Ovary (tissue), 9 donors: Measurements from ENCODE around the gene WNK4. TPM values are rescaled to one million over a fixed set of nuclear protein-coding genes. Genes with fewer than 3 reads are reported as not detected.

Experiments
- DNase-seq, 5 donors: peaks; one replicate each; pipeline ENCODE4 v3.0.0-alpha.2; 2019 to 2020
- H3K27ac ChIP-seq, 2 donors: fragments of 200-600 bp; one replicate each; pipeline versions ENCODE4 v1.5.1 to v1.8.0; 2019 to 2022
- H3K27me3 ChIP-seq: fragments of 200-600 bp; one replicate; pipeline ENCODE4 v1.8.0; 2022
- H3K36me3 ChIP-seq: fragments of 200-600 bp; sonication (generic); one replicate; pipeline ENCODE4 v1.5.1; 2019
- H3K4me1 ChIP-seq: one replicate; pipeline ENCODE4 v1.8.1; 2013; ENCODE audit warnings: mild to moderate bottlenecking, moderate library complexity; ENCODE audit not compliant: insufficient read depth
- H3K4me3 ChIP-seq: fragments of 200-600 bp; sonication (generic); one replicate; pipeline ENCODE4 v1.5.1; 2017
- H3K9me3 ChIP-seq, 2 donors: fragments of 200-600 bp in 1 of 2; sonication (generic) in 1 of 2; one replicate each; pipeline versions ENCODE4 v1.5.1 to v1.8.1; 2013 to 2019; ENCODE audit warnings: mild to moderate bottlenecking in 1 of 2, moderate library complexity in 1 of 2
- CTCF ChIP-seq, 3 donors: fragments of 450-650 bp in 2 of 3; fragments of 200-600 bp in 1 of 3; IDR thresholded peaks; one replicate each; pipeline versions ENCODE4 v1.5.1 to v1.8.0; 2016 to 2022; ENCODE audit warnings: antibody characterized with exemption in 3 of 3, mild to moderate bottlenecking in 1 of 3
- EP300 ChIP-seq: sonication (generic); formaldehyde crosslinking; IDR thresholded peaks from one replicate; pipeline ENCODE4 v1.6.1; 2017; ENCODE audit warnings: antibody characterized with exemption
- POLR2A ChIP-seq: fragments of 450-650 bp; IDR thresholded peaks from one replicate; pipeline ENCODE4 v1.6.1; 2017; ENCODE audit warnings: antibody characterized with exemption, mild to moderate bottlenecking, moderate library complexity
- WGBS, 3 donors: extraction: QIAGEN DNeasy Blood & Tissue Kit in 1 of 3; methylation state at CpG; one replicate each; pipeline versions ENCODE4 v1.1.5 to v1.1.7; 2013 to 2017; 5-methylcytosine and 5-hydroxymethylcytosine counted together
- intact Hi-C, 4 donors: fragments of 100-400 bp; cut with DNase I; formaldehyde crosslinking; loops; one replicate each; pipeline versions ENCODE4 v1.11.0 to v1.15.1; 2022 to 2023
- polyA plus RNA-seq, 2 donors: library from polyadenylated mRNA; stranded (reverse); fragments of 200-250 nt in 1 of 2; fragments of 350-450 nt in 1 of 2; fragmentation: Illumina TruSeq in 1 of 2; extraction: RNeasy Lipid Tissue Mini Kit (QIAGEN cat#74804) in 1 of 2; gene quantifications; one replicate each; pipeline ENCODE4 v1.2.3, GENCODE V29; 2013 to 2014
- total RNA-seq, 7 donors: library from RNA; depleted of rRNA in 2 of 7; stranded (reverse); fragments of >200 nt in 2 of 7; fragmentation: NEBNext Ultra II Directional in 3 of 7; extraction: Animal tissue kit (Norgen Biotek cat#: 25700) in 3 of 7; gene quantifications; one replicate each; pipeline versions ENCODE4 v1.1.0 to v1.2.4, GENCODE V29; 2016 to 2023
- donor health status: DM: no; HTN: no; CAD: no; lungs with moderate emphysema.
- donor health status: DM: no; HTN: no; CAD: no.
- donor health status: Bipolar disorder and iron deficiency.
- donor health status: DM: yes; HTN: yes; CAD: no.
- donor health status: DM: no; HTN: no; CAD: no.
- donor health status: DM: yes; HTN: yes; CAD: no.

WNK4 gene
- total and polyA plus RNA-seq, 9 donors: 1.1 to 11.9 (median 2.1) TPM

- no peak for DNase-seq
Observed at GRCh38 chr17:42803074-42803883, 22.9 kb downstream of the WNK4 start.

GRCh38 chr17:42804918-42805367 is 24.5 kb downstream of the WNK4 start:
- DNase-seq: no peak
- TF ChIP-seq EP300 (no peak), POLR2A (no peak), CTCF (IDR thresholded peaks at IDR 0.05) (no peak)
- Histone ChIP-seq H3K27me3 (no peaks in the 10 kb centered on the region), H3K4me3 (no peak overlapping the region), H3K27ac (no peak overlapping the region), H3K9me3 (no peaks in the 10 kb centered on the region), H3K36me3 (no peaks in the 10 kb centered on the region), H3K4me1 (no peaks in the 10 kb centered on the region)
- 86 to 93% (median 91%) methylated on average over 1 of the region's 1 CpG for WGBS, 3 donors
- intact Hi-C loops: no loop called here

More at GRCh38 chr17:42803074-42803883, 22.9 kb downstream of the WNK4 start:
- Histone ChIP-seq H3K4me3 (no peak overlapping the region), H3K9me3 (no peaks in the 10 kb centered on the region), H3K27ac (peak overlapping the region in 1 of 2 donors; percentile 19), H3K27me3 (no peaks in the 10 kb centered on the region), H3K36me3 (no peaks in the 10 kb centered on the region), H3K4me1 (peaks cover 6% of the 10 kb centered on the region)
- 16 to 29% (median 17%) methylated on average over 2 of the region's 2 CpGs for WGBS, 3 donors
- TF ChIP-seq POLR2A (no peak), EP300 (no peak), CTCF (IDR thresholded peaks at IDR 0.05) (no peak)
- intact Hi-C loops: no loop called here

GRCh38 chr17:42806249-42806648 is 25.8 kb downstream of the WNK4 start:
- WGBS, 3 donors: 87 to 94% (median 94%) methylated on average over 1 of the region's 1 CpG
- no peaks in the 10 kb centered on the region for H3K4me1 ChIP-seq
- H3K27ac ChIP-seq: no peak overlapping the region

GRCh38 chr17:42809250-42809649 is 28.8 kb downstream of the WNK4 start:
- WGBS, 3 donors: 4 to 9% (median 9%) methylated on average over 3 of the region's 3 CpGs
- H3K36me3 ChIP-seq: no peaks in the 10 kb centered on the region

More at GRCh38 chr17:42806249-42806648, 25.8 kb downstream of the WNK4 start:
- no peak for DNase-seq
- H3K9me3 ChIP-seq: no peaks in the 10 kb centered on the region
- no peaks in the 10 kb centered on the region for H3K27me3 ChIP-seq
- TF ChIP-seq CTCF (IDR thresholded peaks at IDR 0.05) (no peak), POLR2A (no peak), EP300 (no peak)
- H3K36me3 ChIP-seq: no peaks in the 10 kb centered on the region
- intact Hi-C loops: no loop called here
- H3K4me3 ChIP-seq: no peak overlapping the region

More at GRCh38 chr17:42809250-42809649, 28.8 kb downstream of the WNK4 start:
- intact Hi-C loops: no loop called here
- Histone ChIP-seq H3K4me3 (no peak overlapping the region), H3K27me3 (no peaks in the 10 kb centered on the region), H3K27ac (peak overlapping the region in 1 of 2 donors; percentile 24), H3K4me1 (no peaks in the 10 kb centered on the region), H3K9me3 (no peaks in the 10 kb centered on the region)
- TF ChIP-seq CTCF (IDR thresholded peaks at IDR 0.05) (no peak), EP300 (no peak)
- peak; percentile 60 to 76 (median 65) for DNase-seq
